Small intestine (tissue), 7 donors: ENCODE results near the gene OPA3. TPM values are rescaled to one million over a fixed set of nuclear protein-coding genes. Genes with fewer than 3 reads are reported as not detected.

Experiments used
- DNase-seq, 2 donors: peaks; one replicate each; pipeline versions ENCODE4 v3.0.0 to v3.0.0-alpha.2; 2013
- FAIRE-seq: peaks from 2 replicates; lab custom pipeline; 2012; peaks lifted over from hg19 to GRCh38; lab: Jason Lieb, UNC
- H3K27ac ChIP-seq, 3 donors: one replicate each; pipeline ENCODE4 v1.5.1; 2013; ENCODE audit warnings: low read length in 2 of 3, mild to moderate bottlenecking in 2 of 3, control low read depth in 1 of 3, inconsistent platforms in 1 of 3, low read depth in 1 of 3, moderate library complexity in 1 of 3
- H3K27me3 ChIP-seq, 3 donors: one replicate each; pipeline ENCODE4 v1.6.1; 2013; ENCODE audit warnings: low read length in 3 of 3, inconsistent platforms in 1 of 3; ENCODE audit not compliant: control insufficient read depth in 3 of 3, insufficient read depth in 3 of 3
- H3K36me3 ChIP-seq, 3 donors: one replicate each; pipeline ENCODE4 v1.6.1; 2013; ENCODE audit warnings: low read length in 3 of 3, inconsistent platforms in 1 of 3, low read depth in 1 of 3, mild to moderate bottlenecking in 1 of 3, moderate library complexity in 1 of 3; ENCODE audit not compliant: control insufficient read depth in 3 of 3, insufficient read depth in 2 of 3
- H3K4me1 ChIP-seq, 3 donors: one replicate each; pipeline ENCODE4 v1.6.1; 2013; ENCODE audit warnings: low read length in 2 of 3, inconsistent platforms in 1 of 3, low read depth in 1 of 3, mild to moderate bottlenecking in 1 of 3, moderate library complexity in 1 of 3; ENCODE audit not compliant: control insufficient read depth in 3 of 3, insufficient read depth in 2 of 3
- H3K4me3 ChIP-seq, 3 donors: one replicate each; pipeline ENCODE4 v1.5.1; 2013; ENCODE audit warnings: low read length in 3 of 3, control low read depth in 1 of 3, inconsistent platforms in 1 of 3, low read depth in 1 of 3, mild to moderate bottlenecking in 1 of 3, moderate library complexity in 1 of 3
- H3K9me3 ChIP-seq, 2 donors: one replicate each; pipeline ENCODE4 v1.6.1; 2013; ENCODE audit warnings: low read depth in 1 of 2, low read length in 1 of 2; ENCODE audit not compliant: control insufficient read depth in 2 of 2, insufficient read depth in 1 of 2
- WGBS, 3 donors: extraction: QIAGEN DNeasy Blood & Tissue Kit; methylation state at CpG; one replicate each; pipeline ENCODE4 v1.1.7; 2013; 5-methylcytosine and 5-hydroxymethylcytosine counted together
- polyA plus RNA-seq, 4 donors: library from polyadenylated mRNA; stranded (reverse) in 3 of 4; unstranded in 1 of 4; fragments of 200-250 nt in 3 of 4; fragments of 120-200 nt in 1 of 4; gene quantifications; one replicate each; pipeline versions ENCODE4 v1.2.1 to v1.2.3, GENCODE V29; 2013
- donor health status: healthy with polysubstance abuse.
- donor health status: control.
- donor health status: control.
- donor health status: Bipolar disorder and iron deficiency.
- donor health status: healthy.

OPA3 gene
- polyA plus RNA-seq, 4 donors, result 4.5 to 9.4 (median 6.4) TPM

DNA sequence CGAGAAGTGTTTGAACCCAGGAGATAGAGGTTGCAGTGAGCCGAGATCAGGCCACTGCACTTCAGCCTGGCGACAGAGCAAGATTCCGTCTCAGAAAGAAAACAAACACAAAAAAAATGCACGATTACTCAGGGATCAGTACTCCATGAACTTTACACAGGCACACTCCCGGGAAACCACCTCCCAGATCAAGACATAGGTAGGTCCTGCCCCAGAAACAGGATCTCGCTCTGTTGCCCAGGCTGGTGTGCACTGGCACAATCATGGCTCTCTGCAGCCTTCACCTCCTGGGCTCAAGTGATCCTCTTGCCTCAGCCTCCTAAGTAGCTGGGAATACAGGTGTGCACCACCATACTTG is 66.2 kb downstream of the OPA3 start:
- H3K27me3 ChIP-seq, result no peaks in the 10 kb centered on the region
- DNase-seq (peak; percentile 31 to 86), FAIRE-seq (no peak)
- no peak overlapping the region for H3K4me3 ChIP-seq
- H3K36me3 ChIP-seq, result peaks cover 3 to 86% (median 15%) of the 10 kb centered on the region in 3 donors
- 23 to 68% (median 31%) methylated on average over 7 of the region's 7 CpGs for WGBS, 3 donors
- H3K4me1 ChIP-seq, result peaks cover 9 to 23% (median 14%) of the 10 kb centered on the region in 3 donors
- no peaks in the 10 kb centered on the region for H3K9me3 ChIP-seq
- peak overlapping the region in 2 of 3 donors; percentile 3 to 11 for H3K27ac ChIP-seq

DNA sequence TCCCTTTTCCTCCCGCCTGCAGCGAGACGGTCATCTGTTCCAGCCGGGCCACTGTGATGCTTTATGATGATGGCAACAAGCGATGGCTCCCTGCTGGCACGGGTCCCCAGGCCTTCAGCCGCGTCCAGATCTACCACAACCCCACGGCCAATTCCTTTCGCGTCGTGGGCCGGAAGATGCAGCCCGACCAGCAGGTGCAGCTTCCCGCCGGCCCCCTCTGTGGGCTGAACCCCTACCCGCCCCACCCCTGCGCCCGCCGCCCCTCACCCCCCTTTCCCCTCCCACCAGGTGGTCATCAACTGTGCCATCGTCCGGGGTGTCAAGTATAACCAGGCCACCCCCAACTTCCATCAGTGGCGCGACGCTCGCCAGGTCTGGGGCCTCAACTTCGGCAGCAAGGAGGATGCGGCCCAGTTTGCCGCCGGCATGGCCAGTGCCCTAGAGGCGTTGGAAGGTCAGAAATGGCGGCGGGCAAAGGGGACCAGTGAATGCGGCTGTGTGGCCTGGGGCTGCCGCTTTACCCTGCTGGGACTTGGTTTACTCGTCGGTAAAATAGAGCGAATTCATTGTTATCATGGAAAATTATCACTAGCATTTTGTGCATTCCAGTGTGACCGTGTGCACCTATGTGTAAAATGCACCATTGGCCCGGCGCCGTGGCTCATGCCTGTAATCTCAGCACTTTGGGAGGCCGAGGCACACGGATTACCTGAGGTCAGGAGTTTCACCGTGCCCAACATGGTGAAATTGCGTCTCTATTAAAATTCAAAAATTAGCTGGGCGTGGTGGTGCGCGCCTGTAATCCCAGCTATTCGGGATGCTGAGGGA is 66.7 kb downstream of the OPA3 start:
- H3K27ac ChIP-seq, result peak overlapping the region in 2 of 3 donors; percentile 11 to 30
- FAIRE-seq (no peak), DNase-seq (no peak)
- H3K9me3 ChIP-seq, result no peaks in the 10 kb centered on the region
- H3K4me3 ChIP-seq, result no peak overlapping the region
- peaks cover 9 to 23% (median 16%) of the 10 kb centered on the region in 3 donors for H3K4me1 ChIP-seq
- 88 to 89% (median 88%) methylated on average over 48 to 50 of the region's 50 CpGs for whole genome bisulfite sequencing, 3 donors
- H3K36me3 ChIP-seq, result peaks cover 3 to 84% (median 15%) of the 10 kb centered on the region in 3 donors
- H3K27me3 ChIP-seq, result no peaks in the 10 kb centered on the region

DNA sequence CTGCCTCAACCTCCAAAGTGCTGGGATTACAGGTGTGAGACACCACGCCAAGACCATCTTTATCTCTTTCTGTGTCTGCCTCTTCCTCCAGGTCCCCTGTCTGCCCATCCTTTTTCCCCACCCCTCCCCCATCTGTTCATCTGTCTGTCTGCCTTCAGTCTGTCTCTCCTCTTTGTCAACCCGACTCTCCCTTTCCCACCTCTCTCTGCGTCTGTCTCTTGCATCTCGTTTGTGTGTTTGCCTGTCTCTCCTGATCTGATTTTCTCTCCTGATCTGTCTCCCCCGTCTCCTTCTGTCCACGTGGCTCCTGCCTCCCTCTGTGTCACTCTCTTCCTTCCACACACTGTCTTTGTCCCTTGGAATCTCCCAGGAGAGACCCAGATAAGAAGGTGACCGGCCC is 67.4 kb downstream of the OPA3 start:
- DNase-seq, result no peak
- peaks cover 9 to 23% (median 16%) of the 10 kb centered on the region in 3 donors for H3K4me1 ChIP-seq
- peaks cover 3 to 79% (median 9%) of the 10 kb centered on the region in 3 donors for H3K36me3 ChIP-seq
- H3K4me3 ChIP-seq, result no peak overlapping the region
- WGBS, 3 donors, result 55 to 63% (median 58%) methylated on average over 7 of the region's 7 CpGs
- no peaks in the 10 kb centered on the region for H3K9me3 ChIP-seq
- peak overlapping the region in 1 of 3 donors; percentile 30 for H3K27ac ChIP-seq
- FAIRE-seq, result no peak
- H3K27me3 ChIP-seq, result no peaks in the 10 kb centered on the region

DNA sequence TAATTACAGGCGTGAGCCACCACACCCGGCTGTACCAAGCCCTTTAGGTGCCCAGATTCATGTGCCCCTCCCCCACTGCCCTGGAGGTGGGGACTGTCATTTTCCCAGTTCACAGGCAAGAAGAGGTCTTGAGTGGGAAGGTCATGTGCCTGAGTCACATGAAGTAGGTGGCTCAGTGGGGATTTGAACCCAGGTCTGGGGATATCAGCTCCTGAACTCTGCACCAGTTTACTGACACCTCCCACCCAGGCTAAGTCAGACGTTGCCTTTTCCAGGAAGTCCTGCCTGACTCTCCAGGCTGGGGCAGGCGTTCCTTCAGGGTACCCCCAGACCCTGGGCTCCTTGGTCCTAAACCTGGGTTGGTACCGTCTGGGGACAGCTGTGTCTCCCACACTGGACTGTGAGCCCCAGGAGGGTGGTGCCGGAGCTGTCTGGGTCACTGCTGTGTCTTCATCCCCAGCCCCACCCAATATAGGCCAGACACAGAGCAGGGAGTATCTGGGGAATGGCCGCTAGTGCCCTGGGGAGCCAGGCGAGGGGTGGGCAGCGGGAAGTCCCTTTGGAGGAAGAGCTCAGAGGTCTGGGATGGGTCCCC is 68.7 kb downstream of the OPA3 start:
- Histone ChIP-seq H3K4me1 (peaks cover 9 to 23% (median 16%) of the 10 kb centered on the region in 3 donors), H3K4me3 (no peak overlapping the region), H3K36me3 (peaks cover 0 to 72% (median 7%) of the 10 kb centered on the region in 3 donors), H3K9me3 (no peaks in the 10 kb centered on the region), H3K27me3 (no peaks in the 10 kb centered on the region), H3K27ac (peak overlapping the region; percentile 64 to 94 (median 88))
- WGBS, 3 donors, result 34 to 59% (median 42%) methylated on average over 9 of the region's 9 CpGs
- FAIRE-seq (no peak), DNase-seq (peak; percentile 58 to 79)

DNA sequence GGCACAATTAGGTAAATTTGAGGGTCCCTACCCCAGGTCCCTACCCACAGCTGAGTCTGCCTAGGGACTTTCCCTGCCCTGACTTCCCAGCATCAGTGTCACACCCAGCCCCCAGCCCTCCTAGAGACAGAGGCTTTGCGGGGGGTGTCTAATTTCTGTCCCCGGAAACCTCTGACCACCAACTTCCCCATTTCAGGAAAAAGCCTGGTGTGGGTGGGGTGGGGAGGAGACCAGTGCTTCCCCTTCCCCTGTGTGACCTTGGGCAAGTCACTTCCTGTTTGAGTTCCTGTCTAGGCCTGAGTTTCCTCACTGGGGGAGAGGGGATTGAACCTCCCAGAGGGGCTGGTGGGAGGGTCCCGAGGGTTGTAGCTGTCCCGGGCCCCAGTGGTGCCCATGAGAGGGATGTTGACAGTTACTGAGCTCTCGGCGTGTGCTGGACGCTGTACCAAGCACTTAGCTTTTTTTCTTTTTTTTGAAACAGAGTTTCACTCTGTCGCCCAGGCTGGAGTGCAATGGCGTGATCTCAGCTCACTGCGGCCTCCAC is 69.4 kb downstream of the OPA3 start:
- Histone ChIP-seq H3K27ac (peak overlapping the region; percentile 64 to 94 (median 88)), H3K4me1 (peaks cover 9 to 23% (median 16%) of the 10 kb centered on the region in 3 donors), H3K27me3 (no peaks in the 10 kb centered on the region), H3K36me3 (peaks cover 0 to 70% (median 7%) of the 10 kb centered on the region in 3 donors), H3K4me3 (no peak overlapping the region), H3K9me3 (no peaks in the 10 kb centered on the region)
- WGBS, 3 donors, result 41 to 50% (median 42%) methylated on average over 10 of the region's 10 CpGs
- FAIRE-seq (no peak), DNase-seq (peak in 1 of 2 donors; percentile 59)

DNA sequence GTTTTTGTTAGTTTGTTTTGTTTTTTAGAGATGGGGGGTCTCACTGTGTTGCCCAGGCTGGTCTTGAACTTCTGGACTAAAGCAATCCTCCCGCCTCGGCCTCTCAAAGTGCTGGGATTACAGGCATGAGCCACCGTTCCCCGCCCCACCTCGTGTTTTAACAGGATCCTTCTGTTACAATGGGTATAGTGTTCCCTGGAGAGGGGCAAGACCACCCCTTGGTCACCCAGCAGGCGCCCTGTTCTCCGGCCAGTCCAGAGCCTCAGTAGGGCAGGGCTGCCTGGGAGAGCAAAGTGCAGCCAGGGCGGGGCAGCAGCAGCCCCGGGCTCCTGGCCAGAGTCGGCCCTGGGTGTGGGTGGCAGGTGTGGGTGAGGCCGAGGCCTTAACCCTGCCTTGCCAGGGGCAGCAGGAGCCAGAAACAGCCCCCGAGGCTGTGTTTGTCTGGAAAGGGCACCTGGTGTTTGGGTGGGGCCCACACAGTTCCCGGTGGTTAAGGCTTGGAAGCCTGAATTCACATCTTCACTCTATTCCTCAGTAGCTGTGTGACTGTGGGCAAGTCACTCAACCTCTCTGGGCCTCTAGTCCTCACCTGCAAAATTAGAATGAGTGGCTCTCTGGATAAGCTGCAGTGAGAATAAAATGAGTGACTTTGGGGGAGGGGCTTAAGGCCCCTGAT is 70.1 kb downstream of the OPA3 start:
- no peaks in the 10 kb centered on the region for H3K27me3 ChIP-seq
- H3K27ac ChIP-seq, result peak overlapping the region; percentile 64 to 94 (median 88)
- no peaks in the 10 kb centered on the region for H3K9me3 ChIP-seq
- 10 to 42% (median 21%) methylated on average over 13 of the region's 13 CpGs for WGBS, 3 donors
- FAIRE-seq, result no peak
- peak; percentile 78 to 92 for DNase-seq
- peaks cover 9 to 26% (median 16%) of the 10 kb centered on the region in 3 donors for H3K4me1 ChIP-seq
- H3K4me3 ChIP-seq, result no peak overlapping the region
- H3K36me3 ChIP-seq, result peaks cover 0 to 67% (median 3%) of the 10 kb centered on the region in 3 donors

DNA sequence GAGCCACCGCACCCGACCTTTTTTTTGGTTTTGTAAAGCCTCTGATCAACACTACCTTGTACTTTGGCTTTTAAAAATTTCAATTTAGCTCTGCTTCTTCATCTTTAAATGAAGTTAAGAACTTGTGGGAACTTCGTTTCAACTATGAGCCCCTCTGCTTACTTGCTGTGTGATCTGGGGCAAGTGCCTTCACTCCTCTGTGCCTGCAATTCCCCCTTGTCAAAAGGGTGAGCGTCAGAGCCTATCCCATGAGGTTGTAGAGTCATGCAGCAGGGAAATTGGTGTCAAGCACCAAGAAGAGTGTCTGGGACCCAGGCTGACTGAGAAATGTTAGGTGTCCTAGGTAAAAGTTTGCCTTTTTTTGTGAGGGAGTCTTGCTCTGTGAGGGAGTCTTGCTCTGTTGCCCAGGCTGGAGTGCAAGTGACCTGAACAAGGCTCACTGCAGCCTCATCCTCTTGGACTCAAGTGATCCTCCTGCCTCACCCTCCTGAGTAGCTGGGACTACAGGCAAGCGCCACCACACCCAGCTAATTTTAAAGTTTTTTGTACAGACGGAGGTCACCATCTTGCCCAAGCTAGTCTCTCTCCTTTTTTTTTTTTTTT is 71.6 kb downstream of the OPA3 start:
- no peak for DNase-seq
- WGBS, 3 donors, result 65 to 77% (median 73%) methylated on average over 6 of the region's 6 CpGs
- Histone ChIP-seq H3K4me3 (no peak overlapping the region), H3K27ac (peak overlapping the region in 2 of 3 donors; percentile 64 to 88), H3K27me3 (no peaks in the 10 kb centered on the region), H3K4me1 (peaks cover 9 to 27% (median 16%) of the 10 kb centered on the region in 3 donors), H3K9me3 (no peaks in the 10 kb centered on the region), H3K36me3 (peaks cover 0 to 54% (median 3%) of the 10 kb centered on the region in 3 donors)
- no peak for FAIRE-seq
